ENCODE results near the gene CLEC16A.
A peak's percentile ranks its signal among the peaks of the same experiment; 100 is the strongest.

CLEC16A gene

GRCh38 chr16:11093572-11094074 is 149.3 kb downstream of the CLEC16A start:
- no peak for DNase-seq (ENCODE audit: low spot score)
- TF ChIP-seq CTCF (IDR thresholded peaks at IDR 0.05; ENCODE audit: extremely low read depth, missing control alignments), result no peak

- no peak for TF ChIP-seq CTCF (IDR thresholded peaks at IDR 0.05; ENCODE audit: extremely low read depth, missing control alignments)
- peak; percentile 65 for DNase-seq (ENCODE audit: low spot score)
Measured at GRCh38 chr16:11094075-11094856, 149.9 kb downstream of the CLEC16A start.

GRCh38 chr16:11094857-11095565 is 150.6 kb downstream of the CLEC16A start:
- TF ChIP-seq CTCF (IDR thresholded peaks at IDR 0.05; ENCODE audit: extremely low read depth, missing control alignments), result no peak
- peak; percentile 50 for DNase-seq (ENCODE audit: low spot score)

GRCh38 chr16:11095935-11096334 is 151.6 kb downstream of the CLEC16A start:
- no peak for DNase-seq (ENCODE audit: low spot score)
- TF ChIP-seq CTCF (IDR thresholded peaks at IDR 0.05; ENCODE audit: extremely low read depth, missing control alignments), result no peak

- no peak for DNase-seq (ENCODE audit: low spot score)
- TF ChIP-seq CTCF (IDR thresholded peaks at IDR 0.05; ENCODE audit: extremely low read depth, missing control alignments), result no peak
Measured at GRCh38 chr16:11097094-11097786, 152.9 kb downstream of the CLEC16A start.

- DNase-seq (ENCODE audit: low spot score), result no peak
- no peak for TF ChIP-seq CTCF (IDR thresholded peaks at IDR 0.05; ENCODE audit: extremely low read depth, missing control alignments)
Measured at GRCh38 chr16:11097787-11098167, 153.4 kb downstream of the CLEC16A start.

Data from GM20000 (cell line).